A549 treated with dexamethasone at 1 μM for 4 hours (cell line): Measurements from ENCODE around the gene CX3CL1. TPM values are rescaled to one million over a fixed set of nuclear protein-coding genes. Genes with fewer than 3 reads are reported as not detected.

Source experiments
- total RNA-seq: library from RNA; stranded (reverse); fragments of 200-300 nt; extraction: Qiagen RNA extraction; gene quantifications from 5 replicates; pipeline ENCODE4 v1.2.3, GENCODE V29; 2022

Gene CX3CL1
- total RNA-seq, result 0.07 to 0.12 TPM (median 0.09 TPM) in 5 replicates

GRCh38 chr16:57372372-57373116, at the start of gene CX3CL1:
CX3CL1 (plus strand) TSS chr16:57372490; CDS start chr16:57372569, 79 bp downstream.

GRCh38 chr16:57358527-57359095, 13.7 kb upstream of the CX3CL1 start, which contains the start of gene CCL22:
CCL22 (plus strand) TSS chr16:57358783; CDS start chr16:57358817, 34 bp downstream.

GRCh38 chr16:57403965-57404817, 31.9 kb downstream of the CX3CL1 start, which contains the start of gene CCL17:
CCL17 (plus strand) TSS chr16:57404767; CDS start chr16:57413933, 9,166 bp downstream.

Other genes with a start within 250 kb of the CX3CL1 start
- 103 to 122 TPM (median 108 TPM) in 5 replicates for gene PSME3IP1, start 186.5 kb upstream of the CX3CL1 start, total RNA-seq
- 39.4 to 50.2 TPM (median 46.5 TPM) in 5 replicates for gene RSPRY1, start 186.2 kb upstream of the CX3CL1 start, total RNA-seq
- gene ARL2BP, start 127.2 kb upstream of the CX3CL1 start, total RNA-seq, result 73.1 to 80.6 TPM (median 78.7 TPM) in 5 replicates
- 1.1 to 1.5 TPM (median 1.2 TPM) in 5 replicates for gene PLLP, start 87.8 kb upstream of the CX3CL1 start, total RNA-seq
- gene CCL22, start 13.7 kb upstream of the CX3CL1 start, total RNA-seq, result 0.05 to 0.06 TPM (median 0.05 TPM) in 4 of 5 replicates, not detected in the other
- not detected in 5 replicates for gene CCL17, start 32.3 kb downstream of the CX3CL1 start, total RNA-seq
- 63.2 to 90.0 TPM (median 67.1 TPM) in 5 replicates for gene CIAPIN1, start 74.9 kb downstream of the CX3CL1 start, total RNA-seq
- 37.7 to 52.7 TPM (median 51.3 TPM) in 5 replicates for gene COQ9, start 75.0 kb downstream of the CX3CL1 start, total RNA-seq
- 93.5 to 162 TPM (median 98.7 TPM) in 5 replicates for gene POLR2C, start 90.2 kb downstream of the CX3CL1 start, total RNA-seq
- gene DOK4, start 114.0 kb downstream of the CX3CL1 start, total RNA-seq, result 29.0 to 40.9 TPM (median 33.6 TPM) in 5 replicates
- gene CCDC102A, start 164.1 kb downstream of the CX3CL1 start, total RNA-seq, result 5.2 to 9.7 TPM (median 8.3 TPM) in 5 replicates
- gene ADGRG5, start 170.2 kb downstream of the CX3CL1 start, total RNA-seq, result 0.05 to 0.08 TPM (median 0.07 TPM) in 3 of 5 replicates, not detected in the others